GM12875 (cell line): Measurements from ENCODE around the gene ATP2A3.

Experiments
- H3K4me3 ChIP-seq: one replicate; pipeline ENCODE4 v1.5.1; 2011; ENCODE audit warnings: low read depth, low read length, control low read depth
- TF ChIP-seq, protein P1 (sequence below): IDR thresholded peaks from 2 replicates; pipeline ENCODE4 v1.5.1; 2011; ENCODE audit warnings: low read depth, mild to moderate bottlenecking, control low read depth, inconsistent platforms, low read length, moderate library complexity, borderline replicate concordance; ENCODE audit not compliant: insufficient read depth

The ATP2A3 gene

DNA sequence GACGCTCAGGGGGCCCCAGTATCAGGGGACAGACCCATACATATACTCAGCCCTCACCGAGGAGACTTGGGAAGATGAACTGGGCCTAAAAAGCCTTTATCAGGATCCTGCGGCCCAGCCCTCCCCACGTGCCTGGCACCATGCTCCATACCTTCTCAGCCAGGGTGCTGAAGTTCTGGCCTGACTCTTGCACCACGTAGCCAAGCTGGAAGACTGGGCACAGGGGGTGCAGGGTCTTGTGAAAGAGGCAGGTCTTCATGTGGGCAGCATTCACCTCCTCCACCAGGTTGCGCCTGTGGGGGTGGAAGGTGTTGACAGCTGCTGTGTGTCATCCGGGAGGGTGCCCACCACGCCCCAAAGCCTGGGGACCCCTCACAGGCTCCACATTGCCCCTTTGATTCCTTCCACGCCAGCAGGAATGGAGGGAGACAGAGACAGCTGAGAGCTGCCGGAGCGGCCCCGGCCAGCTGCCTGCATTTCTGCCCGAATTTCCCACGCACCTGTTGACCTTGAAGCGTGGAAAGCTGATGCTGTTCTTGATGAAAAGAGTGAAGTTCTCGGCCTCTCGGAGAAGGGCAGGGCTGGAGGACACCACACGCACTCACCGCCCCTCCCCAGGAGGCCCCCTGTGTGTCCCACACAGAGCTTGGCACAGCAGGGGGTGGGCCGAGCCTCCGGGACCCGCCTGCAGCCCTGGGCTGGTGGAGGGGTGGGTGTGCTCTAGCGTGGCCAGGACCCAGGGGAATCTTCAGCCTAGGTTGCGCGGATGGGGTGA is 61.0 kb downstream of the ATP2A3 start:
- H3K4me3 ChIP-seq, result no peak overlapping the region
- TF ChIP-seq, protein P1, sequence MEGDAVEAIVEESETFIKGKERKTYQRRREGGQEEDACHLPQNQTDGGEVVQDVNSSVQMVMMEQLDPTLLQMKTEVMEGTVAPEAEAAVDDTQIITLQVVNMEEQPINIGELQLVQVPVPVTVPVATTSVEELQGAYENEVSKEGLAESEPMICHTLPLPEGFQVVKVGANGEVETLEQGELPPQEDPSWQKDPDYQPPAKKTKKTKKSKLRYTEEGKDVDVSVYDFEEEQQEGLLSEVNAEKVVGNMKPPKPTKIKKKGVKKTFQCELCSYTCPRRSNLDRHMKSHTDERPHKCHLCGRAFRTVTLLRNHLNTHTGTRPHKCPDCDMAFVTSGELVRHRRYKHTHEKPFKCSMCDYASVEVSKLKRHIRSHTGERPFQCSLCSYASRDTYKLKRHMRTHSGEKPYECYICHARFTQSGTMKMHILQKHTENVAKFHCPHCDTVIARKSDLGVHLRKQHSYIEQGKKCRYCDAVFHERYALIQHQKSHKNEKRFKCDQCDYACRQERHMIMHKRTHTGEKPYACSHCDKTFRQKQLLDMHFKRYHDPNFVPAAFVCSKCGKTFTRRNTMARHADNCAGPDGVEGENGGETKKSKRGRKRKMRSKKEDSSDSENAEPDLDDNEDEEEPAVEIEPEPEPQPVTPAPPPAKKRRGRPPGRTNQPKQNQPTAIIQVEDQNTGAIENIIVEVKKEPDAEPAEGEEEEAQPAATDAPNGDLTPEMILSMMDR, result no peak

DNA sequence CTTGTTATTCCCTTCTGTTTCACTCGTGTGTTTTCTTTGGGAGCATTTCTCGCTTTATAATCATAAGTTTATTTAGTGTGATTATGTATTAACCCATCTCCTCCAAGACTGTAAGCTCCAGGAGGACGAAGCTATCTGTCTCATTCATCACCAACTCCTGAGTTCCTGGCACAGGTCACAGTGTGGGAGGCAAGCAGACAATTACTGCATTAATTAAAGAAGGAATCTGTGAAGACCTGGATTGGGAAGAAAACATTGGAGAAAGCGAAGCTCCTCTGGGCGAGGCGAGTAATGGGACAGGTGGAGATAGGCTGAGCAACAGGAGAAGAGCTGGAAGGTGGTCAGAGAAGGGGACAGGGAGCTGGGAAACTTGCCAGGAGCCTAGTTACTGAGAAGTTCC is 63.6 kb downstream of the ATP2A3 start:
- TF ChIP-seq, protein P1, result no peak
- no peak overlapping the region for H3K4me3 ChIP-seq

DNA sequence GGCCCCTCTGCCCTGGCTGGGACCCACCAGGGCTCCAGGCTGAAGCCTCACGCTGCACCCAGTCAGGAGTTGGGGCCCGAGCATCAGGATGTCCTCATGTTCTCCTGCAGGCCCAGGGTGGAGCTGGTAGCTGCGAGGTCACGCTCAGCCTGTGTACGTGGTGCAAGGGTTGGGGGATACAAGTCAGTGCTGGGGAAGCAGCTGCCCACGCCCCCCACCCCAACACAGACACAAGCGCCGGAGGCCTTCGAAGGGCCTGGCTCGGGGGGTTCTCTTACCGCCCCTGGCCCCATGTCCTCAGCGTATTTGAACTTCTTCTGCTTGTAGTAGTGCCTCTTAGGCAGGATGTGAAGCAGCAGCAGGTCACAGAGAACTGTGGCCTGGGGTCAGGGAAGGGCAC is 66.5 kb downstream of the ATP2A3 start:
- H3K4me3 ChIP-seq, result no peak overlapping the region
- TF ChIP-seq, protein P1, result no peak

DNA sequence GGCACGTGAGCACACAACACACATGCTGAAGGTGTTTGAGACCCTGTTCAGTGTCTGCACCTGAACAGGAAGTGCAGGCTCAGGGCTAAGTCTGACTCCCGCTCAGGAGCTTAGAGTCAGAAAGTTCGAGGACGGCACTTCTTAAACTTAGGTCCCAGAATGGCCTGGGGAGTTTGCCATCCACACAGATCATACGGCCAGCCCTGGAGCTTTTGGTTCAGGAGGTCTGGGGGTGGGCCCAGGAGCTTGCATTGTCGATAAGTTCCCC is 67.3 kb downstream of the ATP2A3 start:
- H3K4me3 ChIP-seq, result no peak overlapping the region
- TF ChIP-seq, protein P1, result no peak

DNA sequence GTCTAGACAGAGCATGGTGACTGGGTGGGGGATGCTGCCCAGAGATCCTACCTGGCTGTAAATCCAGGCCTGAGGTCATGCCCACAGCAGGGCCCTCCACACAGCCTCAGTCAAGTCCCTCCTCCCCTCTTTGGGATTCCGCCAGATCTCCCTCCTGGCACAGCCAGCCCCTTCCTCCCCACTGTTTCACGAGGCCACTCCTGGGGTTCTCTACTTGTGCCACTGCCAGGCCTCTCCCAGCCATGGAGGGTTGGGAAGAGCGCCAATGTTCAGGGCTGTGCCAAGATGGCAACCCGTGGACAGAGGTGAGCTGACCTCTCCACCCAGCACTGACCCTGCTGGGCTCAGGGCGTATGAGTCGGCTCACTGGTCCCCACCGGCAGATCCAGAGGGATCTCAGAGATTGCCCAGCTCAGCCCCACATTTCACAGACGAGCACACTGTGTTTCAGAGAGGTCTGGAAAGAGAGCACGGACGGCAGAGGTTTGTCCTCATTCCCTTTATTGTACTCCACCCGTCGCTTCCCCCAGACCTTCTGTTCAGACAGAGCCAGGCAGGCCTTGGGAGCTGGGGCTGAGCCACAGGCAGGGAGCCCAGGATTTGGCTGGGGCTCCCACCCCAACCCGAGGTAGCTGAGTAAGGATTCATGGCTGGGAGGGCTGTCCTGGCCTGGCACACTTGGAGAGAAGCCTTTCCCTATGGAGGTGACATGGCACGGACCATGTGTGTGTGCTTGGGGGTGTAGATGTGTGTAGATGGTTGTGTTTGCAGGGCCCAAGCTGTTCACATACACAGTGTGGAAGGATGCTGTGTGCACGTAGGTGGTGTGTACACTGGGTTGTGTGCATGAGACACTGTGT is 67.9 kb downstream of the ATP2A3 start:
- TF ChIP-seq, protein P1, result no peak
- no peak overlapping the region for H3K4me3 ChIP-seq

DNA sequence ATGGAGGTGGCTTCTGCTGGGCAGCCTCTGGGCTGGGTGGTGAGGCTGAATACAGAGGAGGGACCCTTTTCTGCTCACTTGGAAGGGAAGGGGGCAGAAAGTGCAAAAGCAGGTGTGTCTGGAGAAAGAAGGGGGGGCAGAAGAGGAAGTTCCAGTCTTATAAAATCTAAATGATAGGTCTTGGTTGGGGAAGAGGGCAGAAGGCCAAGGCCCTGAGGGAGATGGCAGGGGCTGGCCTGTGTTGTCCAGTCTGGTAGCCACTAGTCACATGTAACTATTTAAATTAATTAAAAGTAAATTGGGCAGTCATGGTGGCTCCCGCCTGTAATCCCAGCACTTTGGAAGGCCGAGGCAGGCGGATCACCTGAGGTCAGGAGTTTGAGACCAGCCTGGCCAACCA is 68.9 kb downstream of the ATP2A3 start:
- H3K4me3 ChIP-seq, result no peak overlapping the region
- TF ChIP-seq, protein P1, result no peak

DNA sequence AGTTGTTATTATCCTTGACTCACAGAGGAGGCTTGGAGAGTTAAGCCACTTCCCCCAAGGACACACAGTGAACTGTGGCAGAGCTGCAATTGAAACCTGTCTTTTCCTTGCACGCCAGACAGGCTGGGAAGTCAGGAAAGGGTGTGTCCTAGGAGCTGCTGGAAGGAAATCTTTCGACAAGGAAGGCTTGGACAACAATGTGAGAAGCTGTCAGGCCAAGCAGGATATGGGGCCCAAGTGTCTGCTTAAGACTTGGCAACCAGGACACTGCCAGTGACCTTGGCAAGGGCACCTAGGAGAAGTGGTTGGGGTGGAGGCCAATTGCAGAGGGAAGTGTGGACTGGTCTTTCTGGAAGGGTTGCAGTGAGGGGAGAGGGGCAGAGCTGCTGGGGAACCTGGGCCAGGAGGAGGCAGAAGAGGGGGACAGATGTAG is 69.3 kb downstream of the ATP2A3 start:
- no peak overlapping the region for H3K4me3 ChIP-seq
- TF ChIP-seq, protein P1, result no peak
